Activated B cell treated with CpG ODN at 0.5 μM for 24 hours (primary cell): Measurements from ENCODE around the gene KLC1. TPM values are rescaled to one million over a fixed set of nuclear protein-coding genes. Genes with fewer than 3 reads are reported as not detected.

ENCODE experiments used
- ATAC-seq: fragments of 200-7000 bp; cut with Tn5 transposase; one replicate; pipeline ENCODE4 v1.10.0; 2021; ENCODE audit warnings: low read depth, mild to moderate bottlenecking, moderate library complexity
- CTCF ChIA-PET: fragments of 350-600 bp; sonication (Branson Sonifier 250); formaldehyde crosslinking; loops from one replicate; lab custom pipeline; 2021; ENCODE audit warnings: antibody characterized with exemption; lab: Charles Lee
- POLR2A ChIA-PET: fragments of 350-600 bp; sonication (Branson Sonifier 250); formaldehyde crosslinking; loops from one replicate; lab custom pipeline; 2021; ENCODE audit warnings: antibody characterized with exemption; lab: Charles Lee
- DNase-seq: peaks from one replicate; pipeline ENCODE4 v3.0.0; 2022
- H3K27ac Mint-ChIP-seq: one replicate; pipeline ENCODE4 v1.8.0; 2020; ENCODE audit warnings: mixed read lengths
- H3K27me3 Mint-ChIP-seq: one replicate; pipeline ENCODE4 v1.8.0; 2021; ENCODE audit warnings: mixed read lengths
- H3K36me3 Mint-ChIP-seq: one replicate; pipeline ENCODE4 v1.8.0; 2021; ENCODE audit warnings: low read depth, mixed read lengths
- H3K4me1 Mint-ChIP-seq: one replicate; pipeline ENCODE4 v1.8.0; 2021; ENCODE audit warnings: mixed read lengths
- H3K4me3 Mint-ChIP-seq: one replicate; pipeline ENCODE4 v1.8.0; 2020; ENCODE audit warnings: mild to moderate bottlenecking, mixed read lengths
- H3K9me3 Mint-ChIP-seq: one replicate; pipeline ENCODE4 v1.8.0; 2020; ENCODE audit warnings: mixed read lengths
- intact Hi-C: fragments of 100-400 bp; cut with micrococcal nuclease; formaldehyde crosslinking; loops from one replicate; pipeline ENCODE4 v1.15.1; 2024
- total RNA-seq: library from RNA; stranded (reverse); gene quantifications from 2 replicates; pipeline ENCODE4 v1.2.3, GENCODE V29; 2022
- TF ChIP-seq, protein P1 (sequence below): fragments of 200-600 bp; IDR thresholded peaks from one replicate; pipeline ENCODE4 v1.8.0; 2022; ENCODE audit warnings: antibody characterized with exemption, mild to moderate bottlenecking

Gene KLC1
- total RNA-seq, 1 donor from 2014 or later: 153 TPM

DNA sequence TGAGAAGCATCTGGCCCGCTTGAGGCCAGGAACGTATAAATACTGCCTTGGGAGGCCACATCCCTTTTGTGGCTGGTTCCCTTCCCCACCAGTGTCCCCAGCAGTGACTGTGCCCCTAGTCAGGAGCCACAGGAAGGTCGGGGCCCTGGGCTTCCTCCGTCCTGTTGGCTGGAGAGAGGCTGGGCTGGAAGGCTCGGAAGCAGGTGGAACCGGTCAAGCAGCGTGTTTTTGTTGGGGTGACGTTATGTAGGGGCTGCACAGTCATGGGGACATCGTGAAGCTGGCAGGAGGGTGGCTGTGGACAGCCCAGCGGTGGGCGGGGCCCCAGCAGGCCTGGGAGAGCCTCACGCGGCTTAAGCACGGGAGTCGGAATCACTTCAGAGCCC, 76.1 kb downstream of the KLC1 start:
- no peaks in the 10 kb centered on the region for H3K27me3 Mint-ChIP-seq
- CTCF ChIA-PET: no interaction called here
- no peak overlapping the region for H3K4me3 Mint-ChIP-seq
- H3K9me3 Mint-ChIP-seq: no peaks in the 10 kb centered on the region
- H3K4me1 Mint-ChIP-seq: peaks cover 34% of the 10 kb centered on the region
- H3K27ac Mint-ChIP-seq: no peak overlapping the region
- intact Hi-C loops: no loop called here
- ATAC-seq (no peak), DNase-seq (no peak)
- H3K36me3 Mint-ChIP-seq: peaks cover 50% of the 10 kb centered on the region
- POLR2A ChIA-PET: interaction anchor here (0.9 kb wide), 1 partner anchor 11 kb away, joined by 3 read pairs; the partner anchor contains the start of gene ZFYVE21
- TF ChIP-seq, protein P1, sequence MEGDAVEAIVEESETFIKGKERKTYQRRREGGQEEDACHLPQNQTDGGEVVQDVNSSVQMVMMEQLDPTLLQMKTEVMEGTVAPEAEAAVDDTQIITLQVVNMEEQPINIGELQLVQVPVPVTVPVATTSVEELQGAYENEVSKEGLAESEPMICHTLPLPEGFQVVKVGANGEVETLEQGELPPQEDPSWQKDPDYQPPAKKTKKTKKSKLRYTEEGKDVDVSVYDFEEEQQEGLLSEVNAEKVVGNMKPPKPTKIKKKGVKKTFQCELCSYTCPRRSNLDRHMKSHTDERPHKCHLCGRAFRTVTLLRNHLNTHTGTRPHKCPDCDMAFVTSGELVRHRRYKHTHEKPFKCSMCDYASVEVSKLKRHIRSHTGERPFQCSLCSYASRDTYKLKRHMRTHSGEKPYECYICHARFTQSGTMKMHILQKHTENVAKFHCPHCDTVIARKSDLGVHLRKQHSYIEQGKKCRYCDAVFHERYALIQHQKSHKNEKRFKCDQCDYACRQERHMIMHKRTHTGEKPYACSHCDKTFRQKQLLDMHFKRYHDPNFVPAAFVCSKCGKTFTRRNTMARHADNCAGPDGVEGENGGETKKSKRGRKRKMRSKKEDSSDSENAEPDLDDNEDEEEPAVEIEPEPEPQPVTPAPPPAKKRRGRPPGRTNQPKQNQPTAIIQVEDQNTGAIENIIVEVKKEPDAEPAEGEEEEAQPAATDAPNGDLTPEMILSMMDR: no peak

DNA sequence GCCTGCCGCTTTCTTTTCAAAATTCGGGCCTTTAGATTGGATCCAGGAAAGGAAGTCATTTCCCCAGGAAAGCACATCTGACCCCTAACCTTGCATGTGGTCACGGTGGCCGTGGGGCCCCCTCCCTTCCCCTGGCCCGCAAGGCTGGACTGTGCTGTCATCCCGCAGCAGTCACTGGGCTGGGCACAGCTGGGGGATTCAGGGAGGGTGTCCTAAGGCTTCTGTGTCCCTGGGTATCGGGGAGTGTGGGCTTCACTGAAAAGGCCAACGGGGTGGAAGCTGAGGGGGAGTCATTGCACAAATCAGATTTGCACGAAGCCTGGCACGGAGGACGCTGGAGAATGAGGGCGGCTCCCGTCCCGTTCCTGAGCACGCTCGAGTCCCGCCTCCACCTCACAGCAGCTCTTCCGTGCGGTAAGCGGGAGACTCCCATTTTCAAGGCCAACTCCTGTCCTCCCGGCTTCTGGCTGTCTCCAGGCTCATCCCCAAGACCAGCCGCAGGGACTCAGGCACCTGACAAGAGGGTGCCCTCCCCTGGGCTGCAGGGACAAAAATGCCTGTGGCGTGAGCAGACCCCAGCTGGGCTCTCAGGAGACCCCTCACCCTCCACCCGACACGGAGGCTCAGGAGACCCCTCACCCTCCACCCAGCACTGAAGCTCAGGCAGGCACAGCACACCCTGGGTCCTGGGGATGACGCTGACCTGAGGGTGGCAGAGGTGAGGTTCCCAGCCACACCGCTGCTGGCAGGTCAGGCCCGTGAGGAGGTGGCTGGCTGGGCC, 76.7 kb downstream of the KLC1 start:
- ChIA-PET CTCF (no interaction called here), POLR2A (interaction anchor here (0.9 kb wide), 1 partner anchor 10 kb away, joined by 3 read pairs; the partner anchor contains the start of gene ZFYVE21)
- DNase-seq: no peak
- ATAC-seq: no peak
- Mint-ChIP-seq H3K27ac (no peak overlapping the region), H3K27me3 (no peaks in the 10 kb centered on the region), H3K4me1 (peaks cover 32% of the 10 kb centered on the region), H3K4me3 (no peak overlapping the region), H3K36me3 (peaks cover 50% of the 10 kb centered on the region), H3K9me3 (no peaks in the 10 kb centered on the region)
- TF ChIP-seq, protein P1: no peak
- intact Hi-C loops: no loop called here

DNA sequence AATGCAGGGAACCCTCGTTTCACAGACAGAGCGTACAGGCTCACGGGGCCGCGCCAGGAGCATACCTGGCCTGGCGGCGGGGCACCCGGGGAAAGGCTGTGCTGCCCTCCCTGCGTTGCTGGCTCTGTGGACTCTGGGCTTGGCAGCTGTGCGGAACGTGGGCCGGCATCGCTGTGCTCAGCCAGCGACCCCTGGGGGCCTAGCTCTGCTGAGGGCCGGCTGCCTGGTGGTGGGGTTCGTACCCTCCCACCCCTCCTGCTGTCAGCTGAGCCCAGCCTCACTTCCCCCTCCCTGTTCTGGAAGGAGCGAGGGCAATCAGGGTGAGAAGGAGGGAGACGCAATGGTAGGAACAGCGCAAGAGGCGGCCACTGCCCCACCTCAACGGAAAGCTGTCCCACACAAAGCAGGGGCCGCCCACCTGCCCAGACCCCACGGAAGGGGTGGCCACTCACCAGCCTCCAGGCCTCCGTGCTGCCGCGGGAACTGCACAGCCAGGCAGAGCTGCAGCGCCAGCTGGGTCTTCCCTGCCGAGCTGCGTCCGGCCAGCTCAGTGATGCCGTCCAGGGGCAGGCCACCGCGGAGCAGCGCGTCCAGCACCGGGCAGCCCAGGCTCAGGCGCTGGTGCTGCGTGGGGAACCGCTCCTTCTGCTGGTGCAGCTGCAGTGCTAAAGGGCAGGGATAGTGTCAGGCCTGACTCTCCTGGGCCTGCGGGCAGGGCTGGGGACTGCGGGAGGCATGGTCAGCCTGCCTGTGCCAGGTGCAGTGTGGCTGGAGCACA, 77.7 kb downstream of the KLC1 start:
- ChIA-PET POLR2A (no interaction called here), CTCF (no interaction called here)
- TF ChIP-seq, protein P1: no peak
- no peaks in the 10 kb centered on the region for H3K9me3 Mint-ChIP-seq
- H3K36me3 Mint-ChIP-seq: peaks cover 52% of the 10 kb centered on the region
- no peaks in the 10 kb centered on the region for H3K27me3 Mint-ChIP-seq
- intact Hi-C loops: no loop called here
- ATAC-seq (no peak), DNase-seq (no peak)
- H3K4me3 Mint-ChIP-seq: no peak overlapping the region
- H3K27ac Mint-ChIP-seq: no peak overlapping the region
- H3K4me1 Mint-ChIP-seq: peaks cover 21% of the 10 kb centered on the region

DNA sequence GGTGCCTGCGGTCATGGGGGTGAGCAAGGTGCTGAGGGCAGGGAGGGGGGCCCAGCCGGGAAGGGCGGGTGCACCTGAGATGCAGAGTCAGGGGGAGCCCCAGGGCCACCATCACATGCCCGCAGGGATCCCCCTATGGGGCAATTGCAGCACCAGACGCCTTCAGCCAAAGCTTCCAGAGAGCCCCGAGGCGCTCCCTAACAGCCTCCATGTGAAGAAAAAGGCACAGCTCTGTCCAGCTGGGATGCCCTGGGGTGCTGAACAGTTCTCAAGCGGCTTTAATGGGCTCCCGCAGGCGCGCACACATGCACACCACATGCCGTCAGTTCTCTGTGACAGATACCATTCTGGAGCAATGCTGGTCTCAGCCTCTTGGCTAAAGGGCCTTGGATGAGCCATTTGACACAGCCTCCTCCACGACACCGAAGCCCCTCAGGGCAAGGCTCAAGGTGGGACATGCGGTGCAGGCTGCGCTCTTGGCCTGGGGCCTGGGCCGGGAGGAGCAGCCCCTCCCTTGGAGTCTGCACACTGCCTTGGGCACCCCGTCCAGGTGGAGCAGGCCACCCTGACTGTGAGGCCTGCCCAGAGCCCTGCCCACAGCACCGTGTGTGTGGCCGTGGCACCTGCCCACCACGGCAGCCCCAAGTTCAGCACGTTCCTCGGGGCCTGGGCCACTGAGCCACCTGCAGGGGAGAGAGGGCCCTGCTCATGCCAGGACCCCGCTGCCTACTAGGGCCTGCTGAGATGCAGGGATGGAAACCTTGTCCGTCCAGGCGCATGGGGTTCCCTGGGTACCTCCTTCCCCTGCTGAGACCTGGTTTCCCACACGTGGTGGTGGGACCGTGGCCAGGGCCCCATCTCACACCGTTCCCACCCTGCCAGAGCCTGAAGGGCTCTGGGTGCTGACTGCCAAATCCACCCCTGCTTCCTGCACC, 78.6 kb downstream of the KLC1 start:
- no peaks in the 10 kb centered on the region for H3K9me3 Mint-ChIP-seq
- ChIA-PET CTCF (no interaction called here), POLR2A (no interaction called here)
- TF ChIP-seq, protein P1: no peak
- DNase-seq (no peak), ATAC-seq (no peak)
- peaks cover 48% of the 10 kb centered on the region for H3K36me3 Mint-ChIP-seq
- H3K4me1 Mint-ChIP-seq: peaks cover 13% of the 10 kb centered on the region
- H3K27me3 Mint-ChIP-seq: no peaks in the 10 kb centered on the region
- intact Hi-C loops: no loop called here
- H3K4me3 Mint-ChIP-seq: no peak overlapping the region
- no peak overlapping the region for H3K27ac Mint-ChIP-seq
